Stimulated activated CD4-positive, alpha-beta T cell treated with anti-CD3 and anti-CD28 coated beads, Interleukin-12 subunit alpha, Interleukin-12 subunit beta, amount 100 ng/mL, for 48 hours (primary cell): Measurements from ENCODE around the gene ASPDH.

ENCODE experiments used
- DNase-seq, 3 donors: peaks; one replicate each; pipeline ENCODE4 v3.0.0-alpha.2; 2020; ENCODE audit warnings: low read depth in 2 of 3, low spot score in 1 of 3

The ASPDH gene

DNA sequence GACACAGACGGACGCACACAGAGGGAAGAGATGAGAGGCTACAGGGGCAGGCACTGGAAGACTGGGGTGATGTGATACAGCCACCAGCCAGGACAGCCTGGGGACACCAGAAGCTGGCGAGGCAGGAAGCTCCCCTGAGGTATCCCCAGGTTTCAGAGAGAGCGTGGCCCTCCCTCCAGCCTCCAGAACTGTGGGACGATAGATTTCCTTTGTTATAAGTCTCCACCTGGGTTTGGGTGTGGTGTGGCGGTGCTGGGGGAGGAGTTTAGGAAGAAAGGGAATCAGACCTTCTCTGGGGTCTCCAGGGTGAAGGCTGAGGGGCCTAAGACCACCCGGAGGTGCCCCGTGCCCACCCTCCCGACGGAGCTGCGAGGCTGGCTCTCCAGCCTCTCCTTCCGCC lies 2.7 kb upstream of the ASPDH start:
- DNase-seq, result no peak

DNA sequence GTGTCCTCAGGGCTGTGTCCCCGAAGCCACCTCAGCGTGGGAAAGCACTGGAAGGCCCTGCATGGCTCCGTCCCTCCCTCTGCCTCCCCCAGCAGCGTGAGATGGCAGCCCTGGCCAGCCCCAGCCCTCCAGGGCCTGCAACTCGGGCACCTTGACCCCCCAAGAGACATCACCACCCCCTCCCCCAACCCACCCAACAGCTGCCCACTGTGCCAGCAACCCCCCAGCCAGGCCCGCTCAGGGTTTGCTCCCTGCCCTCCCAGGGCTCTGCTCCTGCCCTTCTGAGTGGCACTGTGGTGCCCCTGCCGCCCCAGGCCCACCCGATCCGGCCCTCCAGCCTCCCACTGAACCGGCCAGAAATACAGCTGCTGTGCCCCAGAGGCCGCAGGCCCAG lies 1.5 kb upstream of the ASPDH start:
- no peak for DNase-seq

DNA sequence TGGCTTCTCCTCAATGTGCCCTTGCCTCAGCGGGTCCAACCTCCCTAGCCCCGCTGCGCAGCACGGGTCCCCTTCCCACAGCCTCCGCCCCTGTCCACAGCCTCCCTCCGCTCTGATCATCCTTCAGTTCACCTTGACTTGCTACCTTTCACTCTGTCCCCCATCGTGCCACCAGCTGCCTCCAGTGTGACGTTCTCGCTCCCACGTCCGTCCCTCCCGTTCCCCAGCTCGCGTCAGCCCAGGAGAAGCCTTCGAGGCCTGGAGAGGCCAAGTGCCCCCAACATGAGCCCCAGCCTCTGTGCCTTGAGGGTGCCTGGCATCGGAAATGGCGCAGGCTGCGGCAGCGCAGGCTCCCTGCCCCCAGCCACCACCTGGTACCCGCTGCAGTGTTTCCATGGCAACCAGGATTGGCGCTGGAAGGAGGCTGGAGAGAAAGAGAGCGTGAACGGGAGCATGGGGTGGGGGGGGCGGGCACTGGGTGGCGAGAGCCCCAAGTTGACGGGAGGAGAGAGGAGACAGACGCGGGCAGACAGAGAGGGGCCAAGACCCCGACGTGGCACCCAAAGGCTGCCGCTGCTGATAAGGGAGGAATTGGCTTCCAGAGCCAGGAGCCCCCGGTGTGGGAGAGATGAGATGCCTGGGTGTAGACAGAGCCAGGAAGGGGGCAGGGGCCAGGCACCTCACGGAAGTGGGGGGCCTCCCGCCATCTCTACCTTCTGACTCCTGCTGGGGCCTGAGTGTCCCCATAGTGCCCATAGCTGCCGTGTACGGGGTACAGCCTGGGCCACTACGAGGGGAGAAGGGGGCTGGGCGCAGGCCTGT lies 844 bp upstream of the ASPDH start:
- no peak for DNase-seq

DNA sequence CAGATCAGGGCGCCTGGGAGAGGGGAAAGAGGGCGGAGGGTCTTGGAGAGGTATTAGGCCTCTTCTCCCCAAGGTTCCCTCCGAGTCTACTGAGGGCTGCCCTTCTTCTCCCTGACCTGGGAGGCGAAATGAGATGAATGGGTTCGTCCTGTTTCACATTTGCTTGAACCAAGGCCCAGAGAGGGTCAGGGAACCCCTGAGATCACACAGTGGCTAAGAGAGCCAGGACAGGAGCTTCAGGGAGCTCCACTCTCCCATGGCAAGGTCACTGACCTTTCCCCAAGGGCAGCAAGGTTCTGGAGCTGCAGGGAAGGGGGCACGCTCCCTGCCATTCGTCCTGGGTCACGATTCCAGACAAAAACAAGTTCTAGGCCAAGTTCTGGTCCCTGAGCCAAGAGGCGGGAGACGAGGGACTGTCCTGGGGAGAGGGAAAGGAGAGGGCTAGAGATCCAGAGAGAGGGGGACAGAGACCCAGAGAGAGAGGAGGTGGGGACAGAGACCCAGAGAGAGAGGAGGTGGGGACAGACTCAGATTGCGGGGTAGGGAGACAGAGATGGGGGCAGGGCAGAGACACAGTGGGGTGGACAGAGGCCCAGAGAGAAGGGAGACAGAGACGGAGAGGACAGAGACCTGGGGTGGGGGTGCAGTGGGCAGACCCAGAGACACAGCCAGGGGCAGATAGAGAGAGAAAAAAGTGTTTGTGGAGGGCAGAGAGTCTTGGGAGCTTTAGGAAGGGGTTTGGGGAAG lies 541 bp downstream of the ASPDH start:
- DNase-seq, result no peak

DNA sequence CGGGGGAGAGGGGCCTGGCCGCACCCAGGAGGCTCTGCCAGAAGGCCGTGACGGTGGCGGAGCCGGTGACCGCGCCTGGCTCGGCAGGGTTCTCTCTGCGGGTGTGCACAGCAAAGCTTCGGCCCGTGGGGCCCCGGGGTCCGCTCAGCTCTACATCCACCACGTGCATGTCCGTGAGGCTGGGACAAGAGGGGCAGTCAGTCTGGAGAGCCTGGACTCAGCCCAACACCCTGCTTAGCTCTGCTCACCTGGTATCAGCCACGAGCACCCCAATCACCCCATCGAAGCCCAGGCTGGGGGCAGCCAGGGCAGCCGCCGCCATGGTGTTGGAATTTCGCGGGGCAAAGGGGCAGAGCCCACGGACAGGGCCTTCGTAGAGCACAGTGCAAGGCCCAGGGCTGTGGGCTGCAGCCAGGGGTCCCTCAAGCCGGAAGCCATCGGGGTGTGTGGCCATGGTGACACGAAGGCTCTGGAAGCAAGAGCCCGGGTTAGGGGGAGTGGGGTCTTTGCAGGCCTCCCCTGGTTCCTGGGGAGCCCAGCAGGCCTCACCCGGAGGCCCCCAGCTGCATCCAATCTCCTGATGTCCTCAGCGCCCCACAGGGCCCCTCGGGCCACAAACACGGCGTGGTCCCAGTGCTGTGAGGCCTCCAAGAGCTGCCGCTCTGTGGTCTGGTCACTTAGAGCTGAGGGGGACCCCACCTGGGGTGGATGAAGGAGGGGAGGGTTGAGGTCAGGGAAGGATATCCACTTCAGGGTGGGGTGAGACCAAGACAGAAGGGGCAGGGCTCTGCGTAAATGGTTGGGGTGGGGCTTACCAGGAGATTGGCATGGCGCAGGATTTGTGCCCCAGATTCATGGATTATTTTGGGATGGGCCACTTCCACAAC lies 1.4 kb downstream of the ASPDH start:
- no peak for DNase-seq

DNA sequence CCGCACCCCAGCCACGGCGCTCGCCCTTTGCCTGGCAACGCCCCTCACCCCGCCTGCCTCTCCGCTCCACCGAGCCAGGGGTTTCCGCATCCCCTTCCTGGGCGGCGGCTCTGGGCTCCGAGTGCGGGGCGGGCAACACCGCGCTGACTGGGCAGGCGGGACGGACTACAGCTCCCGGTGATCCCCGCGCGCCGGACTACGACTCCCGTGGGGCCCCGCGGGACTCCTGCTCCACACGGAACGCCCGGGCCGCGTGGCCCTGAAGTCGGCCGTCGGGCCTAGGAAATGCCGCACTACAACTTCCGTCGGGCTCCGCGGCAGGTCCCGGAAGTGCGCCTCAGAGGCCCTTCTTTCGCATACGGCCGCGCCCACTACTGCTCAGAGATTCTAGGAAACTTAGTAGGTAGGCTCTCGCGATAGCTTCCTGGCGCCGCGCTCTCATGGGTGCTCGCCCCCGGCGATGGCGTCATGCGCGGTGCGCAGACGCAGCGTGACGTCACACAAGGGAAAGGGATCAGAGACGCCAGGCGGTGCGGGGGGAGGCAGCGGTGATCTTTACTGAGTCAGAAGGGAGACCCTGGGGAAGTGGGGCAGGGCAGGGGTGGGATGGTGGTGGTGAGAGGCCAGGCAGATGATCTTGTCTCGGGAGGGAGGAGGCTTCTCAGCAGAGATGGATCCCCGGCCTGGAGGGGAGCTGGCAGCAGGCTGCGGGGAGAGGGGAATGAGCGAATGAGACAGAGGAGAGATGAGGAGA lies 2.5 kb downstream of the ASPDH start, which contains the start of gene JOSD2:
Gene JOSD2 (minus strand): TSS at position 123 of the 754 bp plus-strand sequence. CDS start 760 bp downstream, outside the sequence.
- DNase-seq, result peak; percentile 93 to 95 (median 95)

DNA sequence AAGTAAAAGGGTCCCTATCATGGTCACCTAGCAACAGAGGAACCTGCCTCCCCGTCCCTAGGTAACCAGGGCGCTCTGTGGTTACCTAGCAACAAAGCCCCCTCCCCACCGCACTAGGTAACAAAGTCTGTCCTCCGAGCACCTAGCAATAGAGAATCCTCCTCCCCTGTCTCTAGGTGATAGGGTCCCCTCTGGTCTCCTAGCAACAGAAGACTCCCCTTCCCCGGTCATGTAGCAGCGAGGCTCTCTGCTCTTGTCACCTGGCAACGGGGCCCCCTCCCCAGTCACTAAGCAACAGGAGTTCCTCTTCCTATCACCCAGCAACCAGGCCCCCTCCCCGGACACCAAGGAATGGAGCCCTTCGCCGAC lies 3.0 kb downstream of the ASPDH start:
- no peak for DNase-seq

DNA sequence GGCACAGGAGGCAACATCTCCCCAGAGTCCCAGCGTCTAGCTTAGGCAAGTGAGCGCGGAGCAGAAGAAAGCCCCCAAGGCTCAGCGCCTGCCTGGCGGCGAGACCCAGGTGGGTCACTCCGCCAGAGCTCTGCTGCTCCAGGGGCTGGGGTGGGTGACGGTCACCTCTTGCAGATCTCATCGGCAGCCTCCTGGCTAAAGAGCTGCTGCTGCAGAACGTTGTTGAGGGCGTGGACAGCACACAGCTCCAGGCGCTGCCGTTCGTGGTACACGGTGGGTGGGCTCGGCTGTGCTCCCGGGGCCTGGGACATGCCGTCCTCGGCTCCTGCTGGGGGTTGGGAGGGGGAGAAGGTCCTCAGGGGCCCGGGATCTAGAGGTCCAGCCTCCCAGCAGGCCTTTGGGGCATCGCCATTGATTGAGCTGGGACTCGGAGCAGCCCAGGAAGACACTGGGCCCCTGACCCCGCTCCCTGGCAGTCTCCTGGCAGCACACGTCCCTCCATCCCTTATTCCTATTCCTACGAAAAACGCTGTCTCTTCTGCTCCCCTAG lies 3.5 kb downstream of the ASPDH start:
- DNase-seq, result no peak

DNA sequence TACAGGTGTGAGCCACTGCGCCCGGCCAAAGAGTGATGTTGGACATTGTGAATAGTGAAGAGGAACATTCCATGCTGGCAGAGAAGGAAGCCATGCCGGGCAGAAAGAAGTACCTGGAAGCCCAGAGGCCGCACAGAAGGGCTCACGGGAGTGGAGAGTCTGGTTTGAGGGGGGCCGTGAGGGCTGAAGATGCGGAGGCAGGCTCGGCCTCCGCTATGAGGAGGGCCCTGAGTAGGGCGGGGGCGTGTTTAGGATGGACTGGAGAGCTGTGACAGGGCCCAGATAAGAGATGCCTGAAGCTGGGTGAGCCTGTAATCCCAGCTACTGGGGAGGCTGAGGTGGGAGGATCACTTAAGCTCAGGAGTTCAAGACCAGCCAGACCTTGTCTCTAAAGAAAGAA lies 4.3 kb downstream of the ASPDH start:
- no peak for DNase-seq

DNA sequence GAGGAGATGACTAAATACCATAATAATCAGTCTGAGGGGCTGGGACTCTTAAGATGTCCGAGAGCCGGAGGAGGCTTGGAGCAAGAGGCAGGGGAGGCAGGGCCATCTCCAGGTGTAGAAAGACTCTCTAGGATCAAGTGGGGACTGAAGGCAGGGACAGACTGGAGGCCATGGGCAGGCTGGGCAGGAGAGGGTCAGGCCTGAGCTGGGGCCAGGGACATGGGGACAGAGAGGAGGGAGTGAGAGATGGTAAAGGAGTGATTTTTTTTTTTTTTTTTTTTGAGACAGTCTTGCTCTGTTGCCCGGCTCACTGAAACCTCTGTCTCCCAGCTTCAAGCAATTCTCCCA lies 4.9 kb downstream of the ASPDH start:
- DNase-seq, result no peak

DNA sequence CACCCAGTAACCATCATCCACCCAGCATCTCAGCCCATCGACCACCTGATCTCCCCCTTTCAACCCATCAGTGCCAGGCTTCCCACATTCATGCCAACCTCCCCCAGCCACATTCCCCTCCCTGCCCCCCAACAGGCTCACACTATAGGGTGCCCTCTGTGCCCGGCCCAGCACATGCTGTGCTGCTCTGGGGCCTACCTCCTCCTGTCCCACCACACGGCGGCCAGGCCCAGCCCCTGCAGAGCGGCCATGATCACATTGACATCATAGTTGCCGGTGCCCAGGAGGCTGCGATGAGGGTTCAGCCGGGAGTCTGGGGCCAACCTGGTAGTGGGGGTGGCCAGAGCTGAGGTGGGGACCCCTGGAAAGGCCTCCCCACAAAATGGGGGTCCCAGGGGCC lies 6.3 kb downstream of the ASPDH start:
- DNase-seq, result no peak

DNA sequence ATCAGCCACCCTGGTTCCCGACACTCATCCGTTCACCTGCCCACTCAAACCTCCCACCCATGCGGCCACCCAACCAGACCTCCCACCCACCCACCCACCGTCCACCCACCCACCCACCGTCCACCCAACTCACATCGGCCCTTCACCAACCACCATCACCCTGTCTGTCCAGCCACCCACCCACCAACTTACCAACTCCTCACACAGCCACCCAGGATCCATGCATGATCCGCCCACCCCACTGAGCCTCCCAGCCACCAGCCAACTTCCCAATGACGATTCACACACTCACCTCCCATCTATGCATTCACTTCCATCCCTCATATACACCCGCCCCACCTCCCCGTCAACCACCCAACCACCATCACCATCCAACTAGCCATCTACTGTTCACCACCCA lies 7.0 kb downstream of the ASPDH start:
- no peak for DNase-seq

DNA sequence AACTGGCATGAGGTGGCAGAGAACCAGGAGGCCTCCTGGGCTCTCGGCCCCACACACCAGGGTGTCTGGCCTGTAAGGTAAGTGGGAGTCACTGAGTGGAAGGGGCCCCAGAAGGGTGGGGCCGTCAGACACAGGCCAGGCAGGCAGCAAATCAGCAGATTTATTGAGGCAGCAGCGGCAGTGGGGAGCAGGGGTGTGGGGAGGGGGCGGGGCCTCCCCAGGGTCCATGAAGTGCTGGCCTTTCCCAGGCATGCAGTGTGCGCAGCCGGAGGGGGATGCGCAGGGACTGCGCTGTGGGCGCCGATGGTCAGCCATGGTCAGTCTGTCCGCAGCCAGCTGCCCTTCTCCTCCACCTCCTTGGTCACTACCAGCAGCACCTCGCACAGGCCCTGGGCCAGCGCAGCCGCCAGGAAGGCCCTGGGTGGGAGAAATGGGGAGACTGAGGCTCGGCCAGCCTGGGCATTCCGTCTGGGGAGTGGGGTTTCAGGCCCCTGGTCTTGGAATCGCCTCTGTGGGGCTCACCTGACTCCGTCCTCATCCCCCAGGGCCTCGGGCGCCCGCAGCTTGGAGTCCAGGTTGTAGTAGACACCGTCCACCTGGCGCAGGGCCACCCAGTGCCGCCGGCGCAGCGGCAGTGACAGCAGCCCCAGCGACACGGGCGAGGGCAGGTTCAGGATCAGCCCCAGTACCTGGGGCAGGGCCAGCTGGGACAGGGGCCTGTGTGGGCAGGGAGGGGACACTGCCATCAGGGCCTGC lies 7.7 kb downstream of the ASPDH start:
- DNase-seq, result no peak

DNA sequence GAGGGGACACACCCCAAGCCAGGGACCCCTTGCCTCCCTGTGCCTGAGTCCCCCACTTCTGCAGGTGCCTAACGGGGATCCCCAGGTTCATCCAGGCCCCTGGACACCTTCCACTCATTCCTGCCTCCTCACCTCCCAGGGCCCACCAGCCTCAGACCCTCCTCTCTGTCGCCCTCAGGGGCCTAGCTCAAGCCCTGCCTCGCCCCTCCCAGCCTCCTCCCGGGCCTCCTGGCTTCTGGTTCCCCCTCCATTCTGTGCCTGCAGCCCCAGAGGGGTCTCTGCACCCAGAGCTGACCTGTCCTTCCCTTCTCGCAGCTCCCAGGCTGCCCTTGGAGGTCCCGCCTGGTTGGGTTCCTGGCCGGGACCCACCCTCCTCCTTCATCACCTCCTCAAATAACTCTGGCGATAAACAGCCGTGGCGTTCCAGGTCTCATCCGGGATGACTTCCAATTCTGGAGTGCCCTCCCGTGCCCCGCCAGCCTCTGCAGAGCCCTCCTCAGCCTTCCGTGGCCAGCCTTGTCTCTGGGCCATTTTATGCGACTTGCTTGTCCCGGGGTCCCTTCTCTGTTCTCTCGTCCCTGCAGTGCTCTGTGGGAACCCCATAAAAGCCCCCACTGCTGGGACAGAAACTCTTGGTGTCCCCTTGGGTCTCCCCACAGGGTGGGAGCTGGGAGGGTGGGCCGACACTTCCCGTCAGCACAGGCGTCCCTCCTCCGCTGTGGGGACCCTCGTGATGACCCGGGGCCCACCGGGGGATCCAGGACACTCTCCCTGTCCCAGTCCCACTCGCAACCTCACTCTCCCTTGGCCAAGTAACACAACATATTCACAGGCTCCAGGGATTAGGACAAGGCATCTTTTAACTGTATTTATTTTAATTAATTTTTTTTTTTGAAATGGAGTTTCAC lies 11.9 kb downstream of the ASPDH start:
- no peak for DNase-seq

DNA sequence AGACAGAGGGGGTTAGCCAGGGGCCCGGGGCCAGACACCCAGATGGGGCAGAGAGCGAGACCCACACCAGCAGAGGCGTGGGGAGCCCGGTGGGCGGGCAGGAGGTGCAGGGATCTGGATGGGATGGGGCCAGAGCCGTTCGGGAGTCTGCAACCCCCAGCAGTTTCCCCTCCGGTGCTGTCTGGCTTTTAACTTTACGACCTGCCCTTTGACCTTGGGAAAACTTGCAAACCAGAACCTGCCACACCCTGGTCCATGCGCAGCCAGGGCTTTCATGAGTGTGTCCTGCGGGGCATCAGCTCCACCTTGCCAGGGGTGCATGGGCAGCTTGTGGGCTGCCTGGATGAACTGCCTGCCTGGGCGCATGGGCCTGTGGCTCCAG lies 12.5 kb downstream of the ASPDH start:
- no peak for DNase-seq

DNA sequence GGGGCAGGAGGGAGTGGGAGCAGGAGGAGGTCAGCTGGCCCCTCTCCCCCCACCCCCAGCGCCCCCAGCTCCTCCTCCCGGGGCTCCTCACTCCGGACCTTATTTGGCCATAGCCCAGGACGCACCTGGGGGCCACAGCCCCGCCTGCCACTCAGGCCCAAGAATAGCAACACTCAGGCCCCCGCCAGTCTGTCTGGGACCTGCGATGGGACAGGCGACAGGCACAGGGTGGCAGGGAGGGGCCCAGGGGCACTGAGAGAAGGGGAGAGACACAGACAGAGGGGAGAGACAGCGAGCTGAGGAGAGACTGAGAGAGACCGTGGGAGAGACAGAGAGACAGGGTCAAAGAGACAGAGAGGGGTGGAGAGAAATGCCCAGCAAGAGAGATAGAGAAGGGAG lies 13.0 kb downstream of the ASPDH start:
- no peak for DNase-seq

DNA sequence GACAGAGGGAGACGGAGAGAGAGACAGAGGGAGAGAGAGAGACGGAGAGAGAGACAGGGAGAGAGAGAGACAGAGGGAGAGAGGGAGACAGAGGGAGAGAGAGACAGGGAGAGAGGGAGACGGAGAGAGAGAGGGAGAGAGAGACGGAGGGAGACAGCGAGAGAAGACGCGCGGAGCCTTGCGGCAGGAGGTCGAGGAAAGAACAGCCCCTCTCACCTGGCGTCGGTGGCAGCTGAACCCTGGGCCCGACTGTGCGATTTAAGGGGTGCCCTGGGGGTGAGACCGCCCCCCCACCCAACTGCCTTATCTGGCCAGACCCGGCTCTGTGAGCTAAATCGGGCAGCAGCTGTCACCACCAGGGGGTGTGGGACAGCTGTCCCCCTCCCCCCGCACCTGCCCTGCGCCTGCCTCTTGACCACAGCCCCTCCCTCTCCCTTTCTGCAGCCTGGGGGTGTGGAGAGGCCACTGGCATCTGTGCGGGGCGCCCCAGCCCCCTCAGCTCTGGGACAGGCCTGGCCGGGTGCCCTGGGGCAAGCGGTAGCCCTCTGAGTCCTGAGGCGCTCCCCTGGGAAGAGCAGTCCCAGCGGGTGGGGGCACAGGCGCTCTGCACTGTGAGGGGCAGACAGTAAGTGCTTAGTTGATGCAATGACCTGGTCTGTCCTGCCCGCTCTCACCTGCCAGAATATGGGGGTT lies 13.5 kb downstream of the ASPDH start:
- no peak for DNase-seq
